Heart right ventricle (tissue), 12 donors: ENCODE results near the gene FBXO8. TPM values are rescaled to one million over a fixed set of nuclear protein-coding genes. Genes with fewer than 3 reads are reported as not detected.

Experiments used
- polyA plus RNA-seq, 2 donors: library from polyadenylated mRNA; stranded (reverse); fragments of 200-250 nt; gene quantifications; one replicate each; pipeline ENCODE4 v1.2.3, GENCODE V29; 2013
- total RNA-seq, 10 donors: library from RNA; stranded (reverse); fragmentation: NEBNext Ultra II Directional in 3 of 10; extraction: Animal tissue kit (Norgen Biotek cat#: 25700) in 3 of 10; gene quantifications; one replicate each; pipeline versions ENCODE4 v1.2.1 to v1.2.4, GENCODE V29; 2021 to 2023
- donor health status: ischemic (EF 13 %, LVEDD 7.1; RV severe dilation, severe dysfunction).
- donor health status: healthy with polysubstance abuse.
- donor health status: DM: no; HTN: yes; CAD: no.
- donor health status: DM: no; HTN: no; CAD: no.
- donor health status: ischemic (EF 25% LVEDD 6.9; RV normal size, moderate dysfunction).
- donor health status: ischemic (EF 25% LVEDD 5.7; RV mildly dilated, moderate dysfunction).
- donor health status: healthy.
- donor health status: nonischemic (EF 11% LVEDD 7.7; RV severe dilation, severe dysfunction).
- donor health status: DM: yes; HTN: yes; CAD: no.
- donor health status: PGD.
- donor health status: ischemic (EF 29% LVEDD 5.4; RV normal size, mild dysfunction).
- donor health status: nonischemic (EF 23%, LVEDD 6.1; RV moderate dilation, normal function).

FBXO8 gene
- total and polyA plus RNA-seq, 12 donors, result 18.3 to 40.0 (median 27.4) TPM

Other genes starting within 250 kb of the FBXO8 start
- gene CEP44, start 244 bp upstream of the FBXO8 start, total RNA-seq, result 10 to 100 TPM in 9 of 10 donors, 1 to 10 TPM in 1; 8.9 to 16.1 (median 12.4) TPM
- gene CEP44, start 244 bp upstream of the FBXO8 start, polyA plus RNA-seq, result 10 to 100 TPM in 1 of 2 donors, 1 to 10 TPM in 1; 3.9 to 12.9 TPM
- gene HPGD, start 238.8 kb upstream of the FBXO8 start, total RNA-seq, result 1 to 10 TPM in 8 of 10 donors, under 1 TPM in 2; 0.47 to 2.5 (median 1.5) TPM
- under 1 TPM; 0.36 to 0.66 TPM for gene HPGD, start 238.8 kb upstream of the FBXO8 start, polyA plus RNA-seq